Measurements from ENCODE around the gene TAF6L. TPM values are rescaled to one million over a fixed set of nuclear protein-coding genes. Genes with fewer than 3 reads are reported as not detected.

Gene TAF6L
- total and polyA plus RNA-seq, 9 of the 15 experiments (the other 6 are each of a cell fraction or from before 2014, with no cell fraction given): 0.04 to 45.5 (median 20.8) TPM

DNA sequence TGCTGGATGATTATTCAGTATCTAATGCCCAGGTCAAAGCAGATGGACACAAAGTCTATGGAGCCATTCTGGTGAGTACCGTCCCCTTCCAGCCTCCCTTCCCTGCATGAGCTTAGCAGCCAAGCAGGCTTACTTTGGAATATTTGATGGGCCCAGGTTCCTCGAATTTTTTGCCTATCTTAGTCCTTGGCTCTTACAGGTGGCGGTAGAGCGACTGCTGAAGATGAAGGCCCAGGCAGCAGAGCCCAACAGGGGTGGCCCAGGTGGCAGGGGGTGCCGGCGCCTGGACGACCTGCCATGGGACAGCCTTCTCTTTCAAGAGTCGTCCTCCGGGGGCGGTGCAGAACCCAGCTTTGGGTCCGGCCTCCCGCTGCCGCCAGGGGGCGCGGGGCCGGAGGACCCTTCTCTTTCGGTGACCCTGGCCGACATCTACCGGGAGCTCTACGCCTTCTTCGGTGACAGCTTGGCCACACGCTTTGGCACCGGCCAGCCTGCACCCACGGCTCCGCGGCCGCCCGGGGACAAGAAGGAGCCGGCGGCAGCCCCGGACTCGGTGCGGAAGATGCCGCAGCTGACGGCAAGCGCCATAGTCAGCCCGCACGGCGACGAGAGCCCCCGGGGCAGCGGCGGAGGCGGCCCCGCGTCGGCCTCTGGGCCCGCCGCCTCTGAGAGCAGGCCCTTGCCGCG lies 15.3 kb downstream of the TAF6L start (continued):
- TF ChIP-seq ATF1 (CRISPR knock-in tag; IDR thresholded peaks at IDR 0.05) (no peak), ATF1 (tag; IDR thresholded peaks at IDR 0.05) (no peak), ZNF165 (CRISPR knock-in tag; IDR thresholded peaks at IDR 0.05; ENCODE audit: borderline replicate concordance) (no peak), NR2C1 (IDR thresholded peaks at IDR 0.05) (no peak; the same call in 1 of the 2 replicates), NR2C1 (tag; IDR thresholded peaks at IDR 0.05) (peak; percentile 66), ZNF12 (CRISPR knock-in tag; IDR thresholded peaks at IDR 0.05) (no peak; the same call in 1 of the 2 replicates), BHLHE40 (IDR thresholded peaks at IDR 0.05; ENCODE audit: low read length) (peak; percentile 41; the same call in 1 of the 2 replicates), MEF2D (tag; conservative IDR thresholded peaks at IDR 0.05; ENCODE audit: low read depth) (no peak), FOXJ3 (CRISPR knock-in tag; IDR thresholded peaks at IDR 0.05) (no peak), SAFB2 (IDR thresholded peaks at IDR 0.05; ENCODE audit: borderline replicate concordance, low read depth, low read length, severe bottlenecking) (no peak), C11orf30 (IDR thresholded peaks at IDR 0.05; ENCODE audit: low read depth) (no peak), ZFP1 (CRISPR knock-in tag; IDR thresholded peaks at IDR 0.05) (no peak), ZFX (CRISPR knock-in tag; IDR thresholded peaks at IDR 0.05) (no peak)
- TF ChIP-seq, protein P1, sequence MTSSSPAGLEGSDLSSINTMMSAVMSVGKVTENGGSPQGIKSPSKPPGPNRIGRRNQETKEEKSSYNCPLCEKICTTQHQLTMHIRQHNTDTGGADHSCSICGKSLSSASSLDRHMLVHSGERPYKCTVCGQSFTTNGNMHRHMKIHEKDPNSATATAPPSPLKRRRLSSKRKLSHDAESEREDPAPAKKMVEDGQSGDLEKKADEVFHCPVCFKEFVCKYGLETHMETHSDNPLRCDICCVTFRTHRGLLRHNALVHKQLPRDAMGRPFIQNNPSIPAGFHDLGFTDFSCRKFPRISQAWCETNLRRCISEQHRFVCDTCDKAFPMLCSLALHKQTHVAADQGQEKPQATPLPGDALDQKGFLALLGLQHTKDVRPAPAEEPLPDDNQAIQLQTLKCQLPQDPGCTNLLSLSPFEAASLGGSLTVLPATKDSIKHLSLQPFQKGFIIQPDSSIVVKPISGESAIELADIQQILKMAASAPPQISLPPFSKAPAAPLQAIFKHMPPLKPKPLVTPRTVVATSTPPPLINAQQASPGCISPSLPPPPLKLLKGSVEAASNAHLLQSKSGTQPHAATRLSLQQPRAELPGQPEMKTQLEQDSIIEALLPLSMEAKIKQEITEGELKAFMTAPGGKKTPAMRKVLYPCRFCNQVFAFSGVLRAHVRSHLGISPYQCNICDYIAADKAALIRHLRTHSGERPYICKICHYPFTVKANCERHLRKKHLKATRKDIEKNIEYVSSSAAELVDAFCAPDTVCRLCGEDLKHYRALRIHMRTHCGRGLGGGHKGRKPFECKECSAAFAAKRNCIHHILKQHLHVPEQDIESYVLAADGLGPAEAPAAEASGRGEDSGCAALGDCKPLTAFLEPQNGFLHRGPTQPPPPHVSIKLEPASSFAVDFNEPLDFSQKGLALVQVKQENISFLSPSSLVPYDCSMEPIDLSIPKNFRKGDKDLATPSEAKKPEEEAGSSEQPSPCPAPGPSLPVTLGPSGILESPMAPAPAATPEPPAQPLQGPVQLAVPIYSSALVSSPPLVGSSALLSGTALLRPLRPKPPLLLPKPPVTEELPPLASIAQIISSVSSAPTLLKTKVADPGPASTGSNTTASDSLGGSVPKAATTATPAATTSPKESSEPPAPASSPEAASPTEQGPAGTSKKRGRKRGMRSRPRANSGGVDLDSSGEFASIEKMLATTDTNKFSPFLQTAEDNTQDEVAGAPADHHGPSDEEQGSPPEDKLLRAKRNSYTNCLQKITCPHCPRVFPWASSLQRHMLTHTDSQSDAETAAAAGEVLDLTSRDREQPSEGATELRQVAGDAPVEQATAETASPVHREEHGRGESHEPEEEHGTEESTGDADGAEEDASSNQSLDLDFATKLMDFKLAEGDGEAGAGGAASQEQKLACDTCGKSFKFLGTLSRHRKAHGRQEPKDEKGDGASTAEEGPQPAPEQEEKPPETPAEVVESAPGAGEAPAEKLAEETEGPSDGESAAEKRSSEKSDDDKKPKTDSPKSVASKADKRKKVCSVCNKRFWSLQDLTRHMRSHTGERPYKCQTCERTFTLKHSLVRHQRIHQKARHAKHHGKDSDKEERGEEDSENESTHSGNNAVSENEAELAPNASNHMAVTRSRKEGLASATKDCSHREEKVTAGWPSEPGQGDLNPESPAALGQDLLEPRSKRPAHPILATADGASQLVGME (CRISPR knock-in tag; IDR thresholded peaks at IDR 0.05): no peak
- TF ChIP-seq, protein P2, sequence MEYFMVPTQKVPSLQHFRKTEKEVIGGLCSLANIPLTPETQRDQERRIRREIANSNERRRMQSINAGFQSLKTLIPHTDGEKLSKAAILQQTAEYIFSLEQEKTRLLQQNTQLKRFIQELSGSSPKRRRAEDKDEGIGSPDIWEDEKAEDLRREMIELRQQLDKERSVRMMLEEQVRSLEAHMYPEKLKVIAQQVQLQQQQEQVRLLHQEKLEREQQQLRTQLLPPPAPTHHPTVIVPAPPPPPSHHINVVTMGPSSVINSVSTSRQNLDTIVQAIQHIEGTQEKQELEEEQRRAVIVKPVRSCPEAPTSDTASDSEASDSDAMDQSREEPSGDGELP (CRISPR knock-in tag; IDR thresholded peaks at IDR 0.05; ENCODE audit: borderline replicate concordance): peak; percentile 59; the same call in 1 of the 2 replicates
- TF ChIP-seq, protein P3, sequence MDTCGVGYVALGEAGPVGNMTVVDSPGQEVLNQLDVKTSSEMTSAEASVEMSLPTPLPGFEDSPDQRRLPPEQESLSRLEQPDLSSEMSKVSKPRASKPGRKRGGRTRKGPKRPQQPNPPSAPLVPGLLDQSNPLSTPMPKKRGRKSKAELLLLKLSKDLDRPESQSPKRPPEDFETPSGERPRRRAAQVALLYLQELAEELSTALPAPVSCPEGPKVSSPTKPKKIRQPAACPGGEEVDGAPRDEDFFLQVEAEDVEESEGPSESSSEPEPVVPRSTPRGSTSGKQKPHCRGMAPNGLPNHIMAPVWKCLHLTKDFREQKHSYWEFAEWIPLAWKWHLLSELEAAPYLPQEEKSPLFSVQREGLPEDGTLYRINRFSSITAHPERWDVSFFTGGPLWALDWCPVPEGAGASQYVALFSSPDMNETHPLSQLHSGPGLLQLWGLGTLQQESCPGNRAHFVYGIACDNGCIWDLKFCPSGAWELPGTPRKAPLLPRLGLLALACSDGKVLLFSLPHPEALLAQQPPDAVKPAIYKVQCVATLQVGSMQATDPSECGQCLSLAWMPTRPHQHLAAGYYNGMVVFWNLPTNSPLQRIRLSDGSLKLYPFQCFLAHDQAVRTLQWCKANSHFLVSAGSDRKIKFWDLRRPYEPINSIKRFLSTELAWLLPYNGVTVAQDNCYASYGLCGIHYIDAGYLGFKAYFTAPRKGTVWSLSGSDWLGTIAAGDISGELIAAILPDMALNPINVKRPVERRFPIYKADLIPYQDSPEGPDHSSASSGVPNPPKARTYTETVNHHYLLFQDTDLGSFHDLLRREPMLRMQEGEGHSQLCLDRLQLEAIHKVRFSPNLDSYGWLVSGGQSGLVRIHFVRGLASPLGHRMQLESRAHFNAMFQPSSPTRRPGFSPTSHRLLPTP (IDR thresholded peaks at IDR 0.05; ENCODE audit: borderline replicate concordance, extremely low read depth, insufficient read length): no peak
- TF ChIP-seq, protein P4, sequence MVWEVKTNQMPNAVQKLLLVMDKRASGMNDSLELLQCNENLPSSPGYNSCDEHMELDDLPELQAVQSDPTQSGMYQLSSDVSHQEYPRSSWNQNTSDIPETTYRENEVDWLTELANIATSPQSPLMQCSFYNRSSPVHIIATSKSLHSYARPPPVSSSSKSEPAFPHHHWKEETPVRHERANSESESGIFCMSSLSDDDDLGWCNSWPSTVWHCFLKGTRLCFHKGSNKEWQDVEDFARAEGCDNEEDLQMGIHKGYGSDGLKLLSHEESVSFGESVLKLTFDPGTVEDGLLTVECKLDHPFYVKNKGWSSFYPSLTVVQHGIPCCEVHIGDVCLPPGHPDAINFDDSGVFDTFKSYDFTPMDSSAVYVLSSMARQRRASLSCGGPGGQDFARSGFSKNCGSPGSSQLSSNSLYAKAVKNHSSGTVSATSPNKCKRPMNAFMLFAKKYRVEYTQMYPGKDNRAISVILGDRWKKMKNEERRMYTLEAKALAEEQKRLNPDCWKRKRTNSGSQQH (CRISPR knock-in tag; IDR thresholded peaks at IDR 0.05): no peak
